A549 (cell line): ENCODE measurements around the gene BIN1. TPM values are rescaled to one million over a fixed set of nuclear protein-coding genes. Genes with fewer than 3 reads are reported as not detected.

Source experiments
- ATAC-seq, 2 experiments: fragments of 200-7000 bp in 1 of 2; fragments of >200 bp in 1 of 2; cut with Nextera tagmentation in 1 of 2; cut with Tn5 transposase in 1 of 2; 3 replicates each; pipeline versions ENCODE4 v1.8.0 to v1.9.1; 2018 to 2020; ENCODE audit warnings: mild to moderate bottlenecking in 1 of 2, moderate library complexity in 1 of 2
- CTCF ChIA-PET: fragments of 300-600 bp; sonication (Branson Sonifier 250); formaldehyde crosslinking; extraction: SDS; loops from one replicate; lab custom pipeline; 2021; ENCODE audit warnings: antibody characterized with exemption, inconsistent platforms; lab: Yijun Ruan, JAX
- POLR2A ChIA-PET: fragments of 350-600 bp; formaldehyde crosslinking; extraction: SDS; loops from one replicate; lab custom pipeline; 2021; ENCODE audit warnings: antibody characterized with exemption, inconsistent platforms; lab: Yijun Ruan, JAX
- DNase-seq, 2 experiments: peaks; one replicate each; pipeline versions ENCODE4 v3.0.0 to v3.0.0-alpha.2; 2011 to 2016; ENCODE audit warnings: low read depth in 1 of 2, low spot score in 1 of 2
- FAIRE-seq: peaks from 2 replicates; lab custom pipeline; 2011; peaks lifted over from hg19 to GRCh38; lab: Jason Lieb, UNC
- H3K27ac ChIP-seq, 2 experiments: fragments of >200 bp; sonication (Bioruptor Twin); formaldehyde crosslinking; 3 replicates each; pipeline ENCODE4 v1.5.1; 2016 to 2017
- H3K4me1 ChIP-seq: fragments of >200 bp; sonication (Bioruptor Twin); formaldehyde crosslinking; 3 replicates; pipeline ENCODE4 v1.6.1; 2016
- H3K4me2 ChIP-seq: fragments of >200 bp; sonication (Bioruptor Twin); formaldehyde crosslinking; 3 replicates; pipeline ENCODE4 v1.6.1; 2016
- H3K4me3 ChIP-seq: fragments of >200 bp; sonication (Bioruptor Twin); formaldehyde crosslinking; 3 replicates; pipeline ENCODE4 v1.5.1; 2016
- H3K9me3 ChIP-seq: fragments of >200 bp; sonication (Bioruptor Twin); formaldehyde crosslinking; 3 replicates; pipeline ENCODE4 v1.6.1; 2016
- ATOH8 ChIP-seq: fragments of 250-450 bp; sonication (Bioruptor Pico); IDR thresholded peaks from 2 replicates; pipeline ENCODE4 v1.5.0; 2020; ENCODE audit warnings: low read depth, mild to moderate bottlenecking, moderate library complexity
- BCL3 ChIP-seq: fragments of >200 bp; sonication (Bioruptor Twin); formaldehyde crosslinking; IDR thresholded peaks from 3 replicates; pipeline ENCODE4 v1.6.1; 2016
- BHLHE40 ChIP-seq: IDR thresholded peaks from 2 replicates; pipeline ENCODE4 v1.6.1; 2012; ENCODE audit warnings: low read depth, low read length, inconsistent platforms
- CBX8 ChIP-seq: fragments of 200-600 bp; sonication (generic); IDR thresholded peaks from 2 replicates; pipeline ENCODE4 v1.6.1; 2016
- CHD2 ChIP-seq: fragments of 150-350 bp; IDR thresholded peaks from 2 replicates; pipeline ENCODE4 v1.6.1; 2014; ENCODE audit warnings: low read length; ENCODE audit not compliant: partially characterized antibody
- ESRRA ChIP-seq: fragments of 150-350 bp; IDR thresholded peaks from 2 replicates; pipeline ENCODE4 v1.6.1; 2014; ENCODE audit warnings: mild to moderate bottlenecking, low read length, borderline replicate concordance
- FOSL2 ChIP-seq, 2 experiments: fragments of 450-650 bp in 1 of 2; fragments of >200 bp in 1 of 2; sonication (Bioruptor Twin) in 1 of 2; formaldehyde crosslinking; IDR thresholded peaks; 2 replicates each; pipeline versions ENCODE4 v1.5.0 to v1.6.1; 2016 to 2020; ENCODE audit warnings: mild to moderate bottlenecking in 1 of 2, moderate library complexity in 1 of 2
- FOXS1 ChIP-seq: fragments of 250-450 bp; sonication (Bioruptor Pico); IDR thresholded peaks from 2 replicates; pipeline ENCODE4 v1.5.0; 2020; ENCODE audit warnings: mild to moderate bottlenecking, moderate library complexity
- HMGXB4 ChIP-seq: fragments of 250-450 bp; sonication (Bioruptor Pico); IDR thresholded peaks from 2 replicates; pipeline ENCODE4 v1.5.0; 2021; ENCODE audit warnings: mild to moderate bottlenecking, moderate library complexity, borderline replicate concordance
- HOXB13 ChIP-seq: fragments of 250-450 bp; sonication (Bioruptor Pico); IDR thresholded peaks from 2 replicates; pipeline ENCODE4 v1.5.0; 2020; ENCODE audit warnings: low read depth, mild to moderate bottlenecking, moderate library complexity
- MAZ ChIP-seq: fragments of 150-350 bp; IDR thresholded peaks from 2 replicates; pipeline ENCODE4 v1.6.1; 2014; ENCODE audit warnings: antibody characterized with exemption, low read depth, low read length, borderline replicate concordance
- MYC ChIP-seq: IDR thresholded peaks from 2 replicates; pipeline ENCODE4 v1.6.1; 2012; ENCODE audit warnings: mild to moderate bottlenecking, inconsistent platforms, low read length, improper control_type of control experiment, borderline replicate concordance
- POLR2AphosphoS2 ChIP-seq: conservative IDR thresholded peaks from 2 replicates; pipeline ENCODE4 v1.6.1; 2012; ENCODE audit warnings: low read length, improper control_type of control experiment, inconsistent platforms
- RAD21 ChIP-seq, 2 experiments: fragments of >200 bp in 1 of 2; sonication (Bioruptor Twin) in 1 of 2; formaldehyde crosslinking in 1 of 2; IDR thresholded peaks in 1 of 2; conservative IDR thresholded peaks in 1 of 2; 2 replicates in 1 of 2; 3 replicates in 1 of 2; pipeline ENCODE4 v1.6.1; 2012 to 2018; ENCODE audit warnings: inconsistent platforms in 1 of 2
- RCOR1 ChIP-seq: fragments of 150-350 bp; IDR thresholded peaks from 2 replicates; pipeline ENCODE4 v1.6.1; 2014; ENCODE audit warnings: antibody characterized with exemption, low read length, low read depth
- RFX5 ChIP-seq: fragments of 450-650 bp; IDR thresholded peaks from 2 replicates; pipeline ENCODE4 v1.7.1; 2014; ENCODE audit warnings: antibody characterized with exemption, mild to moderate bottlenecking, moderate library complexity
- TFCP2L1 ChIP-seq: fragments of 250-450 bp; sonication (Bioruptor Pico); IDR thresholded peaks from 2 replicates; pipeline ENCODE4 v1.5.0; 2021; ENCODE audit warnings: mild to moderate bottlenecking
- TP53 ChIP-seq: fragments of 250-450 bp; sonication (Bioruptor Pico); IDR thresholded peaks from 2 replicates; pipeline ENCODE4 v1.5.0; 2021; ENCODE audit warnings: mild to moderate bottlenecking, moderate library complexity
- WGBS: methylation state at CpG from one replicate; pipeline ENCODE4 v1.1.6; 2017; ENCODE audit errors: missing lambda C conversion rate; 5-methylcytosine and 5-hydroxymethylcytosine counted together
- polyA plus RNA-seq, 4 experiments: library from polyadenylated mRNA; depleted of rRNA in 3 of 4; stranded (reverse); fragments of >200 nt; fragmentation: RNase III in 1 of 4; extraction: RNeasy Plus Mini Kit Qiagen cat#74134 plus additional on column Dnase treatment in 1 of 4; gene quantifications; 2 replicates in 3 of 4; 3 replicates in 1 of 4; pipeline ENCODE4 v1.2.3, GENCODE V29; 2011 to 2017
- TF ChIP-seq, protein P1 (sequence below): IDR thresholded peaks from 2 replicates; pipeline ENCODE4 v1.6.1; 2012
- TF ChIP-seq, protein P2 (sequence below): fragments of 150-350 bp; IDR thresholded peaks from 2 replicates; pipeline ENCODE4 v1.6.1; 2014; ENCODE audit warnings: low read depth, mild to moderate bottlenecking, low read length
- TF ChIP-seq, protein P3 (sequence below): IDR thresholded peaks from 2 replicates; pipeline ENCODE4 v1.6.1; 2012; ENCODE audit warnings: low read depth, borderline replicate concordance

BIN1 gene
- polyA plus RNA-seq, 2 of the 4 experiments (the other 2 are of a cell fraction), result 15.5 to 34.1 TPM

- TF ChIP-seq, protein P1, sequence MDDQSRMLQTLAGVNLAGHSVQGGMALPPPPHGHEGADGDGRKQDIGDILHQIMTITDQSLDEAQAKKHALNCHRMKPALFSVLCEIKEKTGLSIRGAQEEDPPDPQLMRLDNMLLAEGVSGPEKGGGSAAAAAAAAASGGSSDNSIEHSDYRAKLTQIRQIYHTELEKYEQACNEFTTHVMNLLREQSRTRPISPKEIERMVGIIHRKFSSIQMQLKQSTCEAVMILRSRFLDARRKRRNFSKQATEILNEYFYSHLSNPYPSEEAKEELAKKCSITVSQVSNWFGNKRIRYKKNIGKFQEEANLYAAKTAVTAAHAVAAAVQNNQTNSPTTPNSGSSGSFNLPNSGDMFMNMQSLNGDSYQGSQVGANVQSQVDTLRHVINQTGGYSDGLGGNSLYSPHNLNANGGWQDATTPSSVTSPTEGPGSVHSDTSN, result no peak
- TF ChIP-seq MYC (no peak), MAZ (no peak), FOXS1 (no peak), CHD2 (no peak), POLR2AphosphoS2 (no peak)
- TF ChIP-seq, protein P2, sequence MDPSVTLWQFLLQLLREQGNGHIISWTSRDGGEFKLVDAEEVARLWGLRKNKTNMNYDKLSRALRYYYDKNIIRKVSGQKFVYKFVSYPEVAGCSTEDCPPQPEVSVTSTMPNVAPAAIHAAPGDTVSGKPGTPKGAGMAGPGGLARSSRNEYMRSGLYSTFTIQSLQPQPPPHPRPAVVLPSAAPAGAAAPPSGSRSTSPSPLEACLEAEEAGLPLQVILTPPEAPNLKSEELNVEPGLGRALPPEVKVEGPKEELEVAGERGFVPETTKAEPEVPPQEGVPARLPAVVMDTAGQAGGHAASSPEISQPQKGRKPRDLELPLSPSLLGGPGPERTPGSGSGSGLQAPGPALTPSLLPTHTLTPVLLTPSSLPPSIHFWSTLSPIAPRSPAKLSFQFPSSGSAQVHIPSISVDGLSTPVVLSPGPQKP, result no peak
Measured at GRCh38 chr2:127097841-127098651, 8.9 kb downstream of the BIN1 start (continued).

- Histone ChIP-seq H3K27ac (peak overlapping the region in 1 of 2 experiments; percentile 71; a peak in 2 of 6 replicates), H3K4me3 (no peak overlapping the region), H3K9me3 (no peaks in the 10 kb centered on the region), H3K4me1 (peaks cover 68% of the 10 kb centered on the region), H3K4me2 (no peak overlapping the region)
- DNase-seq, result no peak
- CTCF ChIA-PET, result interaction anchor here (1.2 kb wide), 1 partner anchor 29 kb away, joined by 4 read pairs; no protein-coding TSS in a partner anchor
- POLR2A ChIA-PET, result no interaction called here
- no peak for TF ChIP-seq TFCP2L1
- 71% methylated on average over 2 of the region's 3 CpGs for WGBS
- no peak for FAIRE-seq
- ATAC-seq, result no peak
Measured at GRCh38 chr2:127097471-127097765, 9.5 kb downstream of the BIN1 start.

- WGBS, result 76% methylated on average over 14 of the region's 15 CpGs
- no peak for ATAC-seq
- TF ChIP-seq ESRRA, result no peak
- TF ChIP-seq, protein P3, sequence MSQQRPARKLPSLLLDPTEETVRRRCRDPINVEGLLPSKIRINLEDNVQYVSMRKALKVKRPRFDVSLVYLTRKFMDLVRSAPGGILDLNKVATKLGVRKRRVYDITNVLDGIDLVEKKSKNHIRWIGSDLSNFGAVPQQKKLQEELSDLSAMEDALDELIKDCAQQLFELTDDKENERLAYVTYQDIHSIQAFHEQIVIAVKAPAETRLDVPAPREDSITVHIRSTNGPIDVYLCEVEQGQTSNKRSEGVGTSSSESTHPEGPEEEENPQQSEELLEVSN, result no peak
- TF ChIP-seq BCL3, result no peak
- TF ChIP-seq MYC, result no peak
- no peak for TF ChIP-seq RFX5
- TF ChIP-seq FOSL2 (IDR thresholded peaks at IDR 0.05), result no peak
- no peak for TF ChIP-seq FOSL2 (CRISPR knock-in tag; IDR thresholded peaks at IDR 0.05)
- TF ChIP-seq CBX8, result no peak
- no peak for TF ChIP-seq BHLHE40
- TF ChIP-seq HMGXB4 (CRISPR knock-in tag), result no peak
- TF ChIP-seq RAD21 (conservative IDR thresholded peaks at IDR 0.05 in 1 of 2, IDR thresholded peaks at IDR 0.05 in 1 of 2), result no peak
- no peak for TF ChIP-seq ATOH8
- no peak for TF ChIP-seq HOXB13 (CRISPR knock-in tag)
- no peak for TF ChIP-seq TP53 (CRISPR knock-in tag)
- TF ChIP-seq, protein P1, result no peak
- no peak for TF ChIP-seq RCOR1
- TF ChIP-seq, all 56 proteins: peak for 0
- Histone ChIP-seq H3K4me1 (peaks cover 69% of the 10 kb centered on the region), H3K4me3 (no peak overlapping the region), H3K27ac (peak overlapping the region in 1 of 2 experiments; percentile 71; a peak in 1 of 6 replicates), H3K9me3 (no peaks in the 10 kb centered on the region), H3K4me2 (no peak overlapping the region)
- CTCF ChIA-PET, result interaction anchor here (1.0 to 1.5 kb wide), 3 partner anchors 14 to 29 kb away, joined by 3 to 6 read pairs (median 4); no protein-coding TSS in a partner anchor
- DNase-seq (no peak), FAIRE-seq (no peak)
- POLR2A ChIA-PET, result no interaction called here
Measured at GRCh38 chr2:127096718-127097470, 10.1 kb downstream of the BIN1 start.
